Caco-2 (cell line): ENCODE results near the gene ARHGEF16. TPM values are rescaled to one million over a fixed set of nuclear protein-coding genes. Genes with fewer than 3 reads are reported as not detected.

Experiments used
- BruUV-seq: library from RNA; stranded (reverse); fragments of 400-500 nt; replicated peaks from 2 replicates; lab custom pipeline; 2021; lab: Mats Ljungman, UMichigan
- CTCF ChIA-PET: fragments of 300-600 bp; sonication (Branson Sonifier 250); formaldehyde crosslinking; loops from one replicate; lab custom pipeline; 2022; ENCODE audit warnings: antibody characterized with exemption; lab: Charles Lee
- POLR2A ChIA-PET: fragments of 300-600 bp; sonication (Branson Sonifier 250); formaldehyde crosslinking; loops from one replicate; lab custom pipeline; 2022; ENCODE audit warnings: antibody characterized with exemption; lab: Charles Lee
- DNase-seq, 2 experiments: peaks; one replicate each; pipeline versions ENCODE4 v3.0.0 to v3.0.0-alpha.2; 2020 to 2022
- H3K27me3 ChIP-seq: replicated peaks from 2 replicates; pipeline ENCODE4 v1.6.0; 2011; ENCODE audit warnings: low read length; ENCODE audit not compliant: control insufficient read depth, insufficient read depth
- H3K36me3 ChIP-seq: 2 replicates; pipeline ENCODE4 v1.5.1; 2011; ENCODE audit warnings: low read length; ENCODE audit not compliant: control insufficient read depth, insufficient read depth
- H3K4me1 ChIP-seq: fragments of 250-450 bp; sonication (Bioruptor Pico); 2 replicates; pipeline ENCODE4 v1.5.1; 2020; ENCODE audit warnings: mild to moderate bottlenecking
- H3K4me3 ChIP-seq: 2 replicates; pipeline ENCODE4 v1.5.1; 2011; ENCODE audit warnings: low read depth, mild to moderate bottlenecking, control low read depth, low read length
- H3K9me3 ChIP-seq: fragments of 250-450 bp; sonication (Bioruptor Pico); 2 replicates; pipeline ENCODE4 v1.5.1; 2020; ENCODE audit warnings: mild to moderate bottlenecking, moderate library complexity
- H3K27ac Mint-ChIP-seq: one replicate; pipeline ENCODE4 v1.8.0; 2022; ENCODE audit warnings: mixed read lengths; ENCODE audit not compliant: unreplicated experiment
- H3K27me3 Mint-ChIP-seq: one replicate; pipeline ENCODE4 v1.8.0; 2022; ENCODE audit warnings: mixed read lengths; ENCODE audit not compliant: insufficient read depth, unreplicated experiment
- H3K36me3 Mint-ChIP-seq: one replicate; pipeline ENCODE4 v1.8.0; 2022; ENCODE audit warnings: mild to moderate bottlenecking, mixed read lengths; ENCODE audit not compliant: insufficient read depth, unreplicated experiment
- H3K4me1 Mint-ChIP-seq: one replicate; pipeline ENCODE4 v1.8.0; 2022; ENCODE audit warnings: low read depth, mixed read lengths; ENCODE audit not compliant: unreplicated experiment
- H3K4me3 Mint-ChIP-seq: one replicate; pipeline ENCODE4 v1.8.0; 2022; ENCODE audit warnings: mild to moderate bottlenecking, moderate library complexity, mixed read lengths; ENCODE audit not compliant: unreplicated experiment
- H3K9me3 Mint-ChIP-seq: one replicate; pipeline ENCODE4 v1.8.0; 2022; ENCODE audit warnings: mixed read lengths; ENCODE audit not compliant: unreplicated experiment
- intact Hi-C: fragments of 100-400 bp; cut with micrococcal nuclease; formaldehyde crosslinking; loops from one replicate; pipeline ENCODE4 v1.10.0; 2022; ENCODE audit not compliant: unreplicated experiment
- total RNA-seq: library from RNA; stranded (reverse); gene quantifications from 2 replicates; pipeline ENCODE4 v1.2.3, GENCODE V29; 2022
- TF ChIP-seq, protein P1 (sequence below), 2 experiments: fragments of 200-600 bp in 1 of 2; IDR thresholded peaks; 1 replicate in 1 of 2; 2 replicates in 1 of 2; pipeline versions ENCODE4 v1.5.1 to v1.8.0; 2011 to 2022; ENCODE audit warnings: antibody characterized with exemption in 1 of 2, control low read depth in 1 of 2, inconsistent platforms in 1 of 2, low read depth in 1 of 2, low read length in 1 of 2, mild to moderate bottlenecking in 1 of 2, moderate library complexity in 1 of 2; ENCODE audit not compliant: insufficient read depth in 1 of 2, severe bottlenecking in 1 of 2, unreplicated experiment in 1 of 2

ARHGEF16 gene
- total RNA-seq, 1 experiment from 2014 or later: 40.6 TPM

- no peak overlapping the region for H3K4me3 Mint-ChIP-seq
- no peaks in the 10 kb centered on the region for H3K36me3 Mint-ChIP-seq
- Histone ChIP-seq H3K4me1 (no peaks in the 10 kb centered on the region), H3K27me3 (no peaks in the 10 kb centered on the region), H3K4me3 (no peak overlapping the region), H3K36me3 (no peaks in the 10 kb centered on the region), H3K9me3 (no peaks in the 10 kb centered on the region)
- ChIA-PET CTCF (no interaction called here), POLR2A (no interaction called here)
- H3K9me3 Mint-ChIP-seq: no peaks in the 10 kb centered on the region
- TF ChIP-seq, protein P1, sequence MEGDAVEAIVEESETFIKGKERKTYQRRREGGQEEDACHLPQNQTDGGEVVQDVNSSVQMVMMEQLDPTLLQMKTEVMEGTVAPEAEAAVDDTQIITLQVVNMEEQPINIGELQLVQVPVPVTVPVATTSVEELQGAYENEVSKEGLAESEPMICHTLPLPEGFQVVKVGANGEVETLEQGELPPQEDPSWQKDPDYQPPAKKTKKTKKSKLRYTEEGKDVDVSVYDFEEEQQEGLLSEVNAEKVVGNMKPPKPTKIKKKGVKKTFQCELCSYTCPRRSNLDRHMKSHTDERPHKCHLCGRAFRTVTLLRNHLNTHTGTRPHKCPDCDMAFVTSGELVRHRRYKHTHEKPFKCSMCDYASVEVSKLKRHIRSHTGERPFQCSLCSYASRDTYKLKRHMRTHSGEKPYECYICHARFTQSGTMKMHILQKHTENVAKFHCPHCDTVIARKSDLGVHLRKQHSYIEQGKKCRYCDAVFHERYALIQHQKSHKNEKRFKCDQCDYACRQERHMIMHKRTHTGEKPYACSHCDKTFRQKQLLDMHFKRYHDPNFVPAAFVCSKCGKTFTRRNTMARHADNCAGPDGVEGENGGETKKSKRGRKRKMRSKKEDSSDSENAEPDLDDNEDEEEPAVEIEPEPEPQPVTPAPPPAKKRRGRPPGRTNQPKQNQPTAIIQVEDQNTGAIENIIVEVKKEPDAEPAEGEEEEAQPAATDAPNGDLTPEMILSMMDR (IDR thresholded peaks at IDR 0.05; ENCODE audit: insufficient read depth in 1 of 2, low read depth in 1 of 2, low read length in 1 of 2, severe bottlenecking in 1 of 2, unreplicated experiment in 1 of 2): no peak
- no peaks in the 10 kb centered on the region for H3K4me1 Mint-ChIP-seq
- DNase-seq: no peak
- H3K27me3 Mint-ChIP-seq: no peaks in the 10 kb centered on the region
- intact Hi-C loops: no loop called here
- BruUV-seq: no TSS peak
- H3K27ac Mint-ChIP-seq: no peak overlapping the region
Measured at GRCh38 chr1:3428899-3429298, 25.6 kb upstream of the ARHGEF16 start.

GRCh38 chr1:3429320-3429719 lies 25.1 kb upstream of the ARHGEF16 start:
- no peak for DNase-seq
- no peaks in the 10 kb centered on the region for H3K27me3 ChIP-seq
- H3K36me3 Mint-ChIP-seq: no peaks in the 10 kb centered on the region
- no peaks in the 10 kb centered on the region for H3K9me3 Mint-ChIP-seq
- TF ChIP-seq, protein P1 (IDR thresholded peaks at IDR 0.05; ENCODE audit: insufficient read depth in 1 of 2, low read depth in 1 of 2, low read length in 1 of 2, severe bottlenecking in 1 of 2, unreplicated experiment in 1 of 2): no peak
- H3K4me1 Mint-ChIP-seq: no peaks in the 10 kb centered on the region
- CTCF ChIA-PET: no interaction called here
- H3K27me3 Mint-ChIP-seq: no peaks in the 10 kb centered on the region
- POLR2A ChIA-PET: no interaction called here
- no peak overlapping the region for H3K4me3 ChIP-seq
- H3K36me3 ChIP-seq: no peaks in the 10 kb centered on the region
- no TSS peak for BruUV-seq
- H3K4me3 Mint-ChIP-seq: no peak overlapping the region
- H3K4me1 ChIP-seq: no peaks in the 10 kb centered on the region
- no peaks in the 10 kb centered on the region for H3K9me3 ChIP-seq
- intact Hi-C loops: no loop called here
- H3K27ac Mint-ChIP-seq: no peak overlapping the region

GRCh38 chr1:3429766-3430165 lies 24.7 kb upstream of the ARHGEF16 start:
- Mint-ChIP-seq H3K4me1 (no peaks in the 10 kb centered on the region), H3K36me3 (no peaks in the 10 kb centered on the region), H3K4me3 (no peak overlapping the region), H3K27me3 (no peaks in the 10 kb centered on the region), H3K27ac (no peak overlapping the region), H3K9me3 (no peaks in the 10 kb centered on the region)
- no peak overlapping the region for H3K4me3 ChIP-seq
- no peaks in the 10 kb centered on the region for H3K36me3 ChIP-seq
- TF ChIP-seq, protein P1 (IDR thresholded peaks at IDR 0.05; ENCODE audit: insufficient read depth in 1 of 2, low read depth in 1 of 2, low read length in 1 of 2, severe bottlenecking in 1 of 2, unreplicated experiment in 1 of 2): no peak
- intact Hi-C loops: no loop called here
- no peaks in the 10 kb centered on the region for H3K9me3 ChIP-seq
- H3K27me3 ChIP-seq: no peaks in the 10 kb centered on the region
- POLR2A ChIA-PET: no interaction called here
- BruUV-seq: no TSS peak
- no peak for DNase-seq
- CTCF ChIA-PET: no interaction called here
- H3K4me1 ChIP-seq: no peaks in the 10 kb centered on the region
